ENCODE measurements around the gene NEUROG3. TPM values are rescaled to one million over a fixed set of nuclear protein-coding genes. Genes with fewer than 3 reads are reported as not detected.
A peak's percentile ranks its signal among the peaks of the same experiment; 100 is the strongest.
"Not testable (repeated sequence)": the region's sequence is repeated elsewhere in the genome, so short reads cannot be mapped to it uniquely, and the experiment has no call there.

The NEUROG3 gene
- total RNA-seq, 1 donor from 2014 or later, result not detected

DNA sequence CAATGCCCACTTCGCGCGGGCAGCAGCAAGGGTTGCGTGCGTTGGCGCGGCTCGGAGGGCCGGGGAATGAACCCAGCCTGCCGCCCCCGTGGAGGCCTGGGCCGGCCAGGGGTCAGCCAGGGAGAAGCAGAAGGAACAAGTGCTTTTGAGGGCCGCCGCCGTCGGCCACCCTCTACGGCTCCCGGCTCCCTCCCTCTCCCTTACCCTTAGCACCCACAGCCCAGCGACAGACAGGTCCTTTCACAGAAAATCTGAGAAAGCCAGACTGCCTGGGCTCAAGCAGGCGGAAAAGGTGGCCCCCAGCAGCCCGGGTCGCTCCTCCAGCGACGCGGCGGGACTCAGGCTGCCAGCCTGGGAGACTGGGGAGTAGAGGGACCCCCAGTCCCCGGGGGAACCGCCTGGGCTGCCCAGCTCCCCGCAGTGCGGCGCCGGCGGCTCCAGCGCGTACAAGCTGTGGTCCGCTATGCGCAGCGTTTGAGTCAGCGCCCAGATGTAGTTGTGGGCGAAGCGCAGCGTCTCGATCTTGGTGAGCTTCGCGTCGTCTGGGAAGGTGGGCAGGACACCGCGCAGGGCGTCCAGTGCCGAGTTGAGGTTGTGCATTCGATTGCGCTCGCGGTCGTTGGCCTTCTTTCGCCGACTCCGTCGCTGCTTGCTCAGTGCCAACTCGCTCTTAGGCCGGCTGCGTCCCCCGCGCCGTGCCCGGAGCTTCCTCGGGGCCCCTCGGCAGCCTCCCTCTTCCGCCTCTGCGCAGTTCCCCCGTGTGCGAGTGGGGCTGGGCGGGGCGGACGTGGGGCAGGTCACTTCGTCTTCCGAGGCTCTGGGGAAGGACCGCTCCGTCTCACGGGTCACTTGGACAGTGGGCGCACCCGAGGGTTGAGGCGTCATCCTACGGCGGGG lies 815 bp downstream of the NEUROG3 start:
- DNase-seq (ENCODE audit: low spot score), result no peak
- peak; percentile 15 for ATAC-seq

DNA sequence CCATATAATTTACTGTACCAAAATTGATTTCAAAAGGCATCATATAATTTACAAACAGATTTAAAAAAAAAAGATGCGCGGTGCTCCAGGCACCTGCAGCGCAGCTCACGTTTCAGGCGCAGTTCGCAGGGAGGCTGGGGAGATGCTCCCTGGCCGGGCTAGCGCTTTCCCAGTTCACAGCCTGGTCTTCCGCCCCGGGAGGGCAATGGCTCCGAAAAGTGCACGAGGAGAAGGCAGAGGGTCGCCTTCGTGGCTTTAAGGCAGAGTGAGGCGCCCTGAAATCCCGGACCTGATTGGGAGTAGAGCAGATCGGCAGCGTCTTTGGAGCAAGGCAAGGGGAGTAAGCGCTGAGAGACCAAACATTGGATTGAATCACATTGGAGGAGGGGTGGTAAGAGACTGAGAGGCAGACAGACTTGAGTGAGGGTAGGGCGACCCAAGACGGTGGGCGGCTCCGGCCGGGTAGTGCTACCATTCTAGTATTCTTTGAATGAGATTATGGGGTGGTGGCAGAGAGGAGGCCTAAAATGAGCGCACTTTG lies 1.5 kb downstream of the NEUROG3 start:
- DNase-seq (ENCODE audit: low spot score) (no peak), ATAC-seq (no peak)

DNA sequence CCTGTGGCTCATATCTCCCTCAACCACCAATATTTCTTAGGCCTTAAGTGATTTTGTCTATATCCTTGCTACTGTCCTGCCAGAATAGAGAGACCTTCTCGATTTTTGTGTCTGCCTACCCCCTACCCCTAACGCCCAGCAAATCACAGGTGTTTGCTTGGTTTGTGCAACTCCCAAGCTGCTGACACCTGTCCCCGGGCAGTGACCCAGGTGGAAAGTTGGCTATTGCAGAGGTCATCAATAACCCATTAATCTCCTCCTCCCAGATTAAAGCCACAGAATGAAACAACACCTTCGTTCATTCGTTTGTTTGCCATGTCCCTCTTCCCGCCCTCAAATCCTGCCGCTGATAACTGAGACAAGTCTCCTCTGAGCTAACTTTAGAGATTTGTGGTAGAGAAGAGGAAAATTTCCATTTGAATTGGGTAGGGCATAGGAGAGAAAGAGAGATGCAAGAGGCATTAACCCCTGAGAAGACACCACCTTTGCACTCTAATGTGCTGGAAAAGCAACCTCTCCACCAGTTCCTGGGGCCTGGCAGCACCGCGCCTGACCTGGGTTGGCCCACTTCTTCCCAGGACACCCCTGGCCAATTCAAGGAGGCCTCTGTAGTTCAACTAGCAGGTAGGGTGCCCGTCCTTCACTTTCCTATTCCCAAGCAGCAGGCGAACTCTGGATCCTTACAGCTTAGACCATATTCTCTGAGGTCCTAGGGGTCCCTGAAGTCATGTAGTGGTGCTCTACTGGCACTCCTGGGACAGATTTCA lies 3.0 kb downstream of the NEUROG3 start:
- ATAC-seq, result no peak

DNA sequence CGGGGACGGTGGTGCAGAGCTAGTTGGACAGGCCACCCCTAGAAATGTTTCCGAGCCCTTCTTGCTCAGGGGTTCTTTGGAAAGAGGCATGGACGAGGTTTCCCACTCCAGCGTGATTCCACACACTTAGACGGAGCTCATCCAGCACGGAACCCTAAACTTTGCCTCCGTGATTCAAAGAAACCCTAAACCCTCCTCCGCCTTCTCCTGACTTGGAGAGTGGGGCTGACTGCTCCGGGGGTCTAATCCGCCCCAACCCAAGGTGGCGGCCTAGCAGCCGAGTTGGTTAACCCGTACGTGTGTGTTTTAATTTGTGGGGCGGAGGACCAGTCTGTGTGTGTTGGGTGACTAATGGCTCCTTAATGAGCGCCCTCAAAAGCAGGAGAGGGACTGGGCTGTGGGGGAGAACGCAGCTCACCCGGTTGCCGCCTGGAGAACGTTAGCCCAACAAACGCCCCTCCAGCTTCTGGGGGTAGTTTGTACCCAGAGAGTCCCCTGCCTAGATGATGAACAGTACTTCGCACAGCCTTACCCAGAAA lies 3.8 kb downstream of the NEUROG3 start:
- DNase-seq (ENCODE audit: low spot score), result no peak
- no peak for ATAC-seq

More for the DNA sequence above, 3.0 kb downstream of the NEUROG3 start:
- DNase-seq (ENCODE audit: low spot score), result no peak

DNA sequence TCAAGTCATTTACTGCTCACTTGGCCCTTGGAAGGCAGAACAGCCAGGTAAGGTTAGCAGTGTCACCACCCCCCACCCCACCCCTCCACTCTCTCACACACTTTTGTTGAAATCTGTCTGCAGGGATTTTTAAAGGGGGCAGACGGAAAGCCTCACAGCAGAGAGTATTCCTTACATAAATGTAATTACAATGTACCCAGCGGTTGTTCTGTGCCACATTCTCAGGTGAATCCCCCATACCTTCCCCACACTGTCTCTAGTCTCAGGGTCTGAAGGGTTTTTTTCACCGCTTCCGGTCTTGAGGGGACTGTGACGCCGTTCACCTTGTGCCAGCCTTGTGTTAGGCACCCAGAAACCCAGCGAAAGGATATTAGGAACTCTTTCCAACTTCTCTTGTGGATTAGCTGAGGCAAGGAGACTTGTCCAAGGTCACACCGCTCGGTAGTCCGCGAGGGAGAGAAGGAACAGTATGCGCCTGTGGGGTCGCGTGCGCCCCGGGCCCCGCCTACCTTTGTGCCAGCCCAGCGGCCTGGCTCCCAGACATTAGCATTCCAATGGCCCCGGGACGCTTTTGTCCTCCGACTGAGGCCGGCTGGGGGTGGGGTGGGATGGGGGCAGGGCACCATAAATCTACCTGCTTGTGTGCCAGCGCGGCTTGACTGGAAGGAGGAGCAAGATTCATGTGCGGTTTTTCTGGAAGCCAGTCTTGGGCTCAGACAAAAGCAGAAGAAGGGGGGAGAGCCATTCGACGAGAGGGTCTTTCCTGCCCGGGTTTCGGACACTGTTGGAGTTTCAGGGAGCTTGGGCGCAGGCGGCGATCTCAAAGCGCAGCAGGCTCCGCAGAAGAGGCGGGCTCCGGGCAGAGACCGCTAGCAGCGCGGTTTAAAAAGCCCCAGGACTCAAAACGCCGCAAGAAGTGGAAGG lies 4.5 kb downstream of the NEUROG3 start:
- DNase-seq (ENCODE audit: low spot score) (no peak), ATAC-seq (no peak)

DNA sequence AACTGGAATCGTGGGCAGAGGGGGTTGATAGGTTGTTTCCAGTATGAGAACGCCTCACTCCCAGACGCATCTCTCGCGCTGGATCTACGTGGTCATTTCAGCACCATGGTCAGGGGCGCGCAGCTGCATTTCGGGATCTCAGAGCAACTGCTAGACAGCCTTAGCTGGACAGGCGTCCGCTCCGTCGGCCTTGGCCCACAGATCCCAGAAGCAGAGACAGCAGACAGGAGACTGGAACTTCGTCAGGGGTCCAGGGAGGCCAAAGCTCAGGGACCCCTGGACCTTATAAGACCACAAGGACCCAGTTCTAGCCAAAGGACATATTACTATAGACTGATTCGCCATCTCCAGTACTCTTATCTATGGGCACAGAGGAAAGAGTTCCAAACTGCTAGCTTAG lies 5.3 kb downstream of the NEUROG3 start:
- ATAC-seq (peak; percentile 78), DNase-seq (ENCODE audit: low spot score) (no peak)

DNA sequence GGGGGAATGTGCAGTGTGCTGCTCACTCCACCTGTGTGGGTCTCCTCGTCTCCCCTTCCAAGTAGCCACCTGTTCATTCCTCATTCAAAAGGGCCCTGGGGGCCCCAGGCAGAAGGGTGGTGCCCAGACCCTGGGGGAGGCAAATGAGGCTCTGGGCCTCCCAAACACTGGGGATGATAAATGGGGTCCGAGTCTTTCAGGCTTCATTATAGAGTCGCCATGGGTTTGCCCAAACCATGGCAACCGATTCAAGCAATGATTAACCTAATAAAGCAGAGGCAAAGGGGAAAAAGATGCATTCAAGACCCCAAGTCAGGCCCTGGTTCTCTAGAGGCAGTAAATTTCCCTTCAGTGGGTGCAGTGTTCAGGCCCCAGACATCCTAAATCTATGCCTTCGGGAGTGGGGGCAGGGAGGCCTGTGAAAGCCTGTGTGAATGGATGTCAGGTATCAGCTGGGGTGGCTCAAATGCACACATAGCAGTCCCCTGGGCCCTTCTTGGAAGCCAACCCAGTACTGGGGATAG lies 10.4 kb downstream of the NEUROG3 start:
- no peak for ATAC-seq
- DNase-seq (ENCODE audit: low spot score), result no peak

DNA sequence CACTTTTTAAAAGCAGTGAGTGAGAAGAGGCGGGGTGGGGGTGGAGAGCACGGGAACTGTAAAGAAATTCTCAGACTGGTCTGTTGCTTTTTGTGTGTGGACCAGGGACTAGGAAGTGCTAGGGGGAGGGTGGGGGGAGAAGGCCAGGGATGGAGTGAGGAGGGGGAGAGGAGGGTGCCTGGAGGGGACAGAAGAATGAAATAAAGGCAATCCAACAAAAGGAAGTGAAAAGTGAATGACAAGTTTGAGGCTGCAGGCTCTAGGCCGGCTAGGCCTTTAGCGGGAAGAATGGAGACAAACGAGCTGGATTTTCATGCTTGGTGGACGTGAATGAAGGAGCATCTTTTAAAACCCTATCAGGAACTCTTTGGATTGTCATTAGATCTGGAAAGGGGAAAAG lies 13.7 kb downstream of the NEUROG3 start:
- DNase-seq (ENCODE audit: low spot score), result no peak
- ATAC-seq, result no peak

DNA sequence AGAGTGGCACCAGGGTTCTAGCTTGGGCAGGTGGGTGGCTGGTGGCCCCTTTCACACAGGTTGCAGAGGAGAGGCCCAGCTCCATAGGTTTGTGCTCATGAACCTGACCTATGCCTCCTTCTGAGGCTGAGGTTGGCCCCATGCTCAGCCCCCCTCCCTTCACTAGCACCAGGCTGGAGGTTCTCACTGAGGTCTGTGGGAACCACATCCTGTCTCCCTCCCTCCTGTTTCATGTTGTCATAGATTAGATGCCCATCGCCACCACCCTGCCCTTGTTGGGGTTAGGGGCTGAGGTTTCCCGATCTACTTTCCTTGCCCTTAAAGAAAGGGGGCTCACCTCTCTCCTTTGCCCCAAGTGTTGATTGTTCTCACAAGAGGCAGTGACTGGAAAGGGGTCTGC lies 14.7 kb downstream of the NEUROG3 start:
- DNase-seq (ENCODE audit: low spot score) (no peak), ATAC-seq (no peak)

DNA sequence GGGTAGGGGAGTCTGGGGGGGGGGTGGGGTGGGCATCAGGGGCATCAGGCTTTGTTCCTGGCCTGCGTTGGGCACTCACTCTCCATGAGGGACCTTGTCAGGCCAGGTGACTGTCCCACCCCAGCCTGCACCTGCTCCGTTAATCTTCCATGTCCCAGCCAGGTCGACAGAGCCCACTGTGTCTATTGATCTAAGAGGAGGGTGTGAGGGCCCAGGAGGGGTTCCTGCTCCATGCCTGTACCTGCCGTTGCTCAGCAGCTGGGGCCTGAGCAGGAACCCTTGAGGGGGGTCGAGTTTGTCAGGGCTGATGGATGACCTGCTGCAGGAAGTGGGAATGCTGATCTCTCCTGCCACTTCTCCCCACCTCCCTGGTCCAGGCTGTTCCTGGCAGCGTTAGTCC lies 18.6 kb downstream of the NEUROG3 start:
- ATAC-seq, result no peak
- DNase-seq (ENCODE audit: low spot score), result no peak

DNA sequence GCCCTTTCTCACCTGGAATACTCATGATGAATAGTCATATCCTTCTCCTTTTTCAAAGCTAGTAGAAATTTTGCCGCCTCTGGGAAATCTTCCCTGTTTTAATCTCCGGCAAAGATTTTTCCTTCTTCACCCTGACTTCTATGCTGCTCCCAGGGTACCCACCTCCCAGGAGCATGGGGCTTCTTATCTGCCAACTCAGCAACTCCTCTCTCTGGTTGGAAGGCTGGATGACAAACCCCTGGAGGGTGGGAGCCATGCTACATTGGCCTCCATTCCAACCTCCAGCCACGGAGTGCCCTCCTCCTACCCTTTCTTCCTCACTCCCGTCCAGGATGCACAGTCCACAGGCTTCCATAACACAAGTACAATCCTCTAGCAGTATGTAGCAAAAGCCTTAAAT lies 19.9 kb downstream of the NEUROG3 start:
- ATAC-seq, result no peak
- DNase-seq (ENCODE audit: low spot score), result no peak

DNA sequence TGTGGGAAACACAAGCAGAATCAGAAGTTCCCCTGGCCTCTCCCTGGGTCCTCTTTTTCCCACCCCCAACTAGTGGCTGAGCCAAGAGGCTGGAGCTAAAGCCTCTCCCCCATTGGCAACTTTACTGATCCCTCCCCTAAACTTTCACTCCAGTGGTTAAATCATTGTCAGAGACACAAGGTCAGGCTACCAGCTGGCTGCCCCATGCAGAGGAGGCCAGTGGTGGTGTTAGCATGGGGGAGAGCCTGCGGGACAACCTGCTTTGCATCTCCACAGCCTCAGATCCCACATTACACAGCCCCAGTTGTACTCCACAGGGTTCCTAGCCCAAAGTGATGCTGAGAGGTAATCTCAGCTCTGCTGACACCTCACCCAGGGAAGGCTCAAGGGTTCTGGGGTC lies 21.0 kb downstream of the NEUROG3 start:
- ATAC-seq, result no peak

DNA sequence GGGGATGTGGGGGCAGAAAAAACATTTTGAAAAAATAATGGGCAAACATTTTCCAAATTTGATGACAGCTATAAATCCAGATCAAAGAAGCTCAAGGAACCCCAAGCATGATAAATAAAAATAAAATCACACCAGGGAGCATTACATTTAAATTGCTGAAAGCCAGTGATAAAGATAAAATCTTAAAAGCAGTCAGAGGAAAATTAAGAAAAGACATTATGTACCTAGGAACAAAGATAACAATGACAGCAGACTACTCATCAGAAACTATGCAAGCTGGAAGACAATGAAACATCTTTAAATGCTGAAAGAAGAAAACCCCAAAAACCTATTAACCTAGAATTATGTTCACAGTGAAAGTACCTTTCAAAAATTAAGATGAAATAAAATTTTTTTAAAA lies 23.3 kb downstream of the NEUROG3 start:
- no peak for DNase-seq (ENCODE audit: low spot score)
- ATAC-seq, result no peak

More for the DNA sequence above, 21.0 kb downstream of the NEUROG3 start:
- DNase-seq (ENCODE audit: low spot score), result no peak

DNA sequence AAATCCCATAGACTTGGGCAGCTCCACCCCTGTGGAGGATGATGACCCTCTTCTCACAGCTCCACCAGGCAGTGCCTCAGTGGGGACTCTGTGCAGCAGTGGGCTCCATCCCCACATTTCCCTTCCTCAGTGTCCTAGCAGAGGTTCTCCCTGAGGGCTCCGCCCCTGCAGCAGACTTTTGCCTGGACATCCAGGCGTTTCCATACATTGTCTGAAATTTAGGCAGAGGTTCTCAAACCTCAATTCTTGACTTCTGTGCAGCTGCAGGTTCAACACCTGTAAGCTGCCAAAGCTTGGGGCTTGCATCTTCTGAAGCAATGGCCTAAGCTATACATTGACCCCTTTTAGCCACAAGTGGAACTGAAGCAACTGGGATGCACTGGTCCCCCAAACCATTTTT lies 31.8 kb downstream of the NEUROG3 start:
- no peak for ATAC-seq

DNA sequence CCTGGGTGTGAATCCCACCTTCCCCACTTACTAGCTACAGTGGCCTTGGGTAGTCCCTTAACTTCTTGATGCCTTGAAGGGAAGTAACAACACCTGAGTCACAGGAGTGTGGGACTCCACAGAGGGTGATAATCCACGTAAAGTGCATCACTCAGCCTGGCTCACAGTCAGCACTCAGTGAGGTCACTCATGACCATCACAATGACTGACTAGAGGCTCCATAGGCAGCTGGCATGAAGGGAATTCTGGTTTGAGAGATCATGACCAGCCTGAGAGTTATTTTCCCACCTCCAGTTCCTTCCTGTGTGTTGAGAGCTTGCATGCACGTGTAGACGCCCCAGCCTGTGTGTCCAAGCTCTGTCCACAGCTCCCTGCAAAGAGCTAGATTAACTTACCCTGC lies 34.8 kb downstream of the NEUROG3 start:
- no peak for DNase-seq (ENCODE audit: low spot score)

More for the DNA sequence above, 31.8 kb downstream of the NEUROG3 start:
- DNase-seq (ENCODE audit: low spot score), result no peak

DNA sequence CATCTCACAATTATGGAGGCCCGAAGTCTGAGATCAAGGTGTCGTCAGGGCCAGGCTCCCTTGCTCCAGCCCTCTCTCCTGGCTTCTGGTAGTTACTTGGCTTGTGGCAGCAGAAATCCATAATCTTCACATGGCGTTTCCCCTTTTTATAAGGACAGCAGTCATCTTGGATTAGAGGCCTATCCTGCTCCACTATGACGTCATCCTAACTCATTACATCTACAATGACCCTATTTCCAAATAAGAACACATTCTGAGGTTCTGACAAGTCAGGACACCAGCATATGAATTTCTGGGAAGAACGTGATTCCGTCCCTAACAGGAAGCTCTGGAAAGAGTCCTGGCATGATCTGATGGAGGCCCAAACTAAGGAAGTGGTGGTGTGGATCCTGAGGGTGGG lies 35.8 kb downstream of the NEUROG3 start:
- DNase-seq (ENCODE audit: low spot score) (no peak), ATAC-seq (no peak)

More for the DNA sequence above, 34.8 kb downstream of the NEUROG3 start:
- ATAC-seq, result no peak

DNA sequence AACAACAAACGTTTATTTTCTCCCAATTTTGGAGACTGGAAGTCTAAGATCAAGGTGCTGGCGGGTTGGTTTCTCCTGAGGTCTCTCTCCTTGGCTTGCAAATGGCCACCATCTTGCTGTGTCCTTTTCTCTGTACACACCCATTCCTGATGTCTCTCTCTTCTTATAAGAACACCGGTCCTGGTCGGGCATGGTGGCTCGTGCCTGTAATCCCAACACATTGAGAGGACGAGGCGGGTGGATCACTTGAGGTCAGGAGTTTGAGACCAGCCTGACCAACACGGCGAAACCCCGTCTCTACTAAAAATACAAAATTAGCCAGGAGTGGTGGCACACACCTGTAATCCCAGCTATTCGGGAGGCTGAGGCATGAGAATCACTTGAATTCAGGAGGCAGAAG lies 36.7 kb downstream of the NEUROG3 start:
- ATAC-seq; DNase-seq (ENCODE audit: low spot score): not testable (repeated sequence)

DNA sequence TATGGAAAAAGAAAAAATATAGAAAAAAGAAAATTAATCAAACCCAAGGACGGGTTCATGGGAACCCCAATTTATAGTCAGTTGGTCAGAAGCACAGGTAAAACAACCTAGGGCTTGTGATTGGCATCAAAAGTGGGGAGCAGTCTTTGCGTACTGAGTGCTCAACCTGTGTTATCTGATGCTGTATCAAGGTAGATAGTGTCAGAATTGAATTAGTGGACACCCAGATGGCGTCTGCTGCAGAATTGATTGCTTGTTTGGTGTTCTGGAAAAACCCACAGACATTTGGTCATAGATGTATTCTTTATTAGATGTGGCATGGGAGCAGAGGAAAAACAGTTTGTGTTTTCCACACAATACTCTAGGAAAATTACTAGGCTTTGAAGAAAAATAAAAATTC lies 39.6 kb downstream of the NEUROG3 start:
- ATAC-seq, result no peak
- no peak for DNase-seq (ENCODE audit: low spot score)

DNA sequence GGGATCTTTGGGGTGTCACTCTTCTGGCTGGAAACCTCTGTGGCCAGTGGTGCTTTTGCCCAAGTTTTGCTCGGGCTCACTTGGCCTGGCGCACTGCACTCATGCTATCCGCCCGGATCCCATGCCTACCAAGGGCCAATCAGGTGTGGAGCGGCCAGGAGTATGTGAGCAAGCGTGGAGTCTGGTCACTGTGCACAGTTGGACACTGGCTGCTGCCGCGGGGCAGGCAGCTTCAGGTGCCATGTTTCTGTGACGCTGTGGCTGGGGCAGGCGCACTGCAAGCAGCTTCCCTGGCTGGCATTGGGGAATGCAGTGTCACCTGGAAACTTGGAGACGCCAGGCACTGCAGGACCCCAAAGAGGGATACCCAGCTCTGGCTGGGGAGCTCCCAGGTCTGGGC lies 45.3 kb downstream of the NEUROG3 start:
- DNase-seq (ENCODE audit: low spot score) (no peak), ATAC-seq (no peak)

Data from left lobe of liver (tissue), 2 donors.